T-cell (primary cell): ENCODE data around the gene TMEM259. TPM values are rescaled to one million over a fixed set of nuclear protein-coding genes. Genes with fewer than 3 reads are reported as not detected.

Source experiments
- ATAC-seq, 4 experiments: fragments of 200-7000 bp in 3 of 4; fragments of 150-1000 bp in 1 of 4; cut with Tn5 transposase; replicated peaks in 1 of 4; 1 replicate in 3 of 4; 2 replicates in 1 of 4; pipeline ENCODE4 v1.10.0; 2021; ENCODE audit warnings: moderate library complexity in 3 of 4, mild to moderate bottlenecking in 2 of 4, moderate number of reproducible peaks in 1 of 4
- CTCF ChIA-PET, 2 donors: fragments of 300-600 bp; sonication (Branson Sonifier 250); formaldehyde crosslinking; loops; one replicate each; lab custom pipeline; 2022; ENCODE audit warnings: antibody characterized with exemption in 2 of 2; lab: Charles Lee
- POLR2A ChIA-PET, 2 donors: fragments of 300-600 bp; sonication (Branson Sonifier 250); formaldehyde crosslinking; loops; one replicate each; lab custom pipeline; 2022; ENCODE audit warnings: antibody characterized with exemption in 2 of 2; lab: Charles Lee
- DNase-seq, 35 experiments: peaks; one replicate each; pipeline versions ENCODE4 v3.0.0 to v3.0.0-alpha.2; 2013 to 2023
- H3K27ac ChIP-seq: one replicate; pipeline ENCODE4 v1.5.1; 2013; ENCODE audit warnings: low read length
- H3K27me3 ChIP-seq, 2 experiments: replicated peaks in 1 of 2; 1 replicate in 1 of 2; 2 replicates in 1 of 2; pipeline versions ENCODE4 v1.6.1 to v1.7.0; 2013; ENCODE audit warnings: low read length in 1 of 2, mixed read lengths in 1 of 2; ENCODE audit not compliant: control insufficient read depth in 2 of 2, insufficient read depth in 2 of 2; ENCODE audit errors: extremely low read depth in 1 of 2
- H3K36me3 ChIP-seq, 2 donors: 1 replicate in 1 of 2; 2 replicates in 1 of 2; pipeline versions ENCODE4 v1.6.1 to v1.7.0; 2013; ENCODE audit warnings: low read length in 1 of 2; ENCODE audit not compliant: control insufficient read depth in 2 of 2, insufficient read depth in 1 of 2; ENCODE audit errors: extremely low read depth in 1 of 2
- H3K4me1 ChIP-seq, 2 experiments: 1 replicate in 1 of 2; 2 replicates in 1 of 2; pipeline versions ENCODE4 v1.6.1 to v1.7.0; 2013; ENCODE audit warnings: low read length in 2 of 2, mixed read lengths in 1 of 2; ENCODE audit not compliant: insufficient read depth in 2 of 2, control insufficient read depth in 1 of 2; ENCODE audit errors: extremely low read depth in 1 of 2
- H3K4me3 ChIP-seq, 2 donors: 1 replicate in 1 of 2; 2 replicates in 1 of 2; pipeline versions ENCODE4 v1.5.1 to v1.7.0; 2013; ENCODE audit warnings: mild to moderate bottlenecking in 2 of 2, low read length in 1 of 2, moderate library complexity in 1 of 2; ENCODE audit not compliant: control insufficient read depth in 1 of 2; ENCODE audit errors: extremely low read depth in 1 of 2
- H3K9me3 ChIP-seq: 2 replicates; pipeline ENCODE4 v1.7.0; 2013
- H3K27ac Mint-ChIP-seq, 2 donors: one replicate each; pipeline ENCODE4 v1.8.0; 2020 to 2021; ENCODE audit warnings: mild to moderate bottlenecking in 2 of 2, mixed read lengths in 2 of 2
- H3K27me3 Mint-ChIP-seq, 2 donors: one replicate each; pipeline ENCODE4 v1.8.0; 2021 to 2022; ENCODE audit warnings: mixed read lengths in 2 of 2
- H3K36me3 Mint-ChIP-seq: one replicate; pipeline ENCODE4 v1.8.0; 2021; ENCODE audit warnings: mixed read lengths
- H3K4me1 Mint-ChIP-seq, 3 donors: one replicate each; pipeline ENCODE4 v1.8.0; 2020 to 2022; ENCODE audit warnings: mixed read lengths in 3 of 3, mild to moderate bottlenecking in 1 of 3
- H3K4me3 Mint-ChIP-seq, 3 donors: one replicate each; pipeline ENCODE4 v1.8.0; 2020 to 2022; ENCODE audit warnings: mild to moderate bottlenecking in 3 of 3, mixed read lengths in 3 of 3, moderate library complexity in 3 of 3
- H3K9me3 Mint-ChIP-seq, 3 donors: one replicate each; pipeline ENCODE4 v1.8.0; 2020 to 2022; ENCODE audit warnings: mixed read lengths in 3 of 3
- WGBS: methylation state at CpG from one replicate; pipeline ENCODE4 v1.1.5; 2013; ENCODE audit warnings: missing lambda C conversion rate; ENCODE audit not compliant: insufficient coverage; 5-methylcytosine and 5-hydroxymethylcytosine counted together
- total RNA-seq, 35 experiments: library from RNA in 6 of 35; stranded (reverse) in 6 of 35; fragments of 120-200 nt in 1 of 35; gene quantifications; one replicate each; pipeline versions ENCODE4 v1.2.1 to v1.2.4 and lab custom pipeline; 2013 to 2026

TMEM259 gene
- total RNA-seq, 5 donors from 2014 or later (not counting 1 experiment from before 2014, with no cell fraction given) = 319 to 423 (median 372) TPM

- Histone ChIP-seq H3K27ac (no peak overlapping the region), H3K9me3 (no peaks in the 10 kb centered on the region), H3K4me1 (peaks cover 27 to 82% of the 10 kb centered on the region in 2 experiments), H3K27me3 (no peaks in the 10 kb centered on the region), H3K36me3 (peaks cover 11 to 50% of the 10 kb centered on the region in 2 donors), H3K4me3 (no peak overlapping the region)
- DNase-seq = peak in 4 of 35 experiments; percentile 21 to 48 (median 35)
- peaks cover 56 to 75% (median 59%) of the 10 kb centered on the region in 3 donors for H3K4me1 Mint-ChIP-seq
- POLR2A ChIA-PET = interaction anchor here in 1 of 2 donors (0.6 kb wide), 1 partner anchor 25 kb away, joined by 4 read pairs; no protein-coding TSS in a partner anchor
- H3K9me3 Mint-ChIP-seq = no peaks in the 10 kb centered on the region
- peak overlapping the region in 1 of 3 donors; percentile 56 for H3K4me3 Mint-ChIP-seq
- peak overlapping the region; percentile 28 to 45 for H3K27ac Mint-ChIP-seq
- no peaks in the 10 kb centered on the region for H3K27me3 Mint-ChIP-seq
- CTCF ChIA-PET = no interaction called here
- ATAC-seq = no peak
- H3K36me3 Mint-ChIP-seq = peaks cover 19% of the 10 kb centered on the region
- WGBS = 92% methylated on average over 25 of the region's 29 CpGs
Measured at GRCh38 chr19:1035998-1036621, 15.2 kb upstream of the TMEM259 start.

GRCh38 chr19:1032264-1032867 is 11.4 kb upstream of the TMEM259 start:
- Mint-ChIP-seq H3K4me1 (peaks cover 46 to 57% (median 49%) of the 10 kb centered on the region in 3 donors), H3K27me3 (no peaks in the 10 kb centered on the region), H3K4me3 (peak overlapping the region in 1 of 3 donors; percentile 67), H3K27ac (peak overlapping the region; percentile 36 to 89), H3K9me3 (no peaks in the 10 kb centered on the region), H3K36me3 (peaks cover 16% of the 10 kb centered on the region)
- Histone ChIP-seq H3K27ac (peak overlapping the region; percentile 34), H3K9me3 (no peaks in the 10 kb centered on the region), H3K4me3 (no peak overlapping the region), H3K36me3 (peaks cover 11 to 53% of the 10 kb centered on the region in 2 donors), H3K27me3 (no peaks in the 10 kb centered on the region), H3K4me1 (peaks cover 23 to 75% of the 10 kb centered on the region in 2 experiments)
- DNase-seq (no peak), ATAC-seq (no peak)
- POLR2A ChIA-PET = interaction anchor here (0.5 to 0.6 kb wide), 2 partner anchors 29 to 55 kb away, joined by 3 to 9 read pairs; no protein-coding TSS in a partner anchor
- CTCF ChIA-PET = no interaction called here
- 85% methylated on average over 14 of the region's 20 CpGs for WGBS

- peaks cover 6 to 32% of the 10 kb centered on the region in 2 donors for H3K36me3 ChIP-seq
- H3K27me3 Mint-ChIP-seq = no peaks in the 10 kb centered on the region
- H3K9me3 Mint-ChIP-seq = no peaks in the 10 kb centered on the region
- ATAC-seq (peak; percentile 25 to 63 (median 56)), DNase-seq (peak in 34 of 35 experiments; percentile 41 to 78 (median 62))
- H3K9me3 ChIP-seq = no peaks in the 10 kb centered on the region
- peaks cover 31 to 42% (median 31%) of the 10 kb centered on the region in 3 donors for H3K4me1 Mint-ChIP-seq
- H3K4me1 ChIP-seq = peaks cover 20 to 63% of the 10 kb centered on the region in 2 experiments
- POLR2A ChIA-PET = interaction anchor here (0.6 to 1.2 kb wide), 6 partner anchors 8 to 85 kb away, joined by 3 to 10 read pairs (median 3); partner anchors contain the start of gene ABCA7 (in 1 of the 2)
- H3K4me3 Mint-ChIP-seq = peak overlapping the region; percentile 95 to 97 (median 96)
- CTCF ChIA-PET = interaction anchor here in 1 of 2 donors (0.6 kb wide), 1 partner anchor 213 kb away, joined by 4 read pairs; the partner anchor contains the start of gene ATP5F1D
- H3K36me3 Mint-ChIP-seq = peaks cover 13% of the 10 kb centered on the region
- H3K4me3 ChIP-seq = peak overlapping the region; percentile 98 to 100
- under 1% methylated on average over 25 of the region's 58 CpGs for WGBS
- H3K27ac ChIP-seq = peak overlapping the region; percentile 72
- no peaks in the 10 kb centered on the region for H3K27me3 ChIP-seq
- H3K27ac Mint-ChIP-seq = peak overlapping the region; percentile 89 to 93
Measured at GRCh38 chr19:1028062-1028926, 7.4 kb upstream of the TMEM259 start.

- H3K36me3 Mint-ChIP-seq = peaks cover 13% of the 10 kb centered on the region
- CTCF ChIA-PET = interaction anchor here (0.6 kb wide), 2 partner anchors 214 to 1572 kb away, joined by 3 to 4 read pairs; partner anchors contain the start of gene ATP5F1D (in 1 of the 2)
- DNase-seq = peak in 4 of 35 experiments; percentile 24 to 48 (median 30)
- H3K27ac ChIP-seq = peak overlapping the region; percentile 67
- 0% methylated on average over 7 of the region's 16 CpGs for WGBS
- peaks cover 25 to 38% (median 25%) of the 10 kb centered on the region in 3 donors for H3K4me1 Mint-ChIP-seq
- peak overlapping the region; percentile 89 to 96 for H3K27ac Mint-ChIP-seq
- no peaks in the 10 kb centered on the region for H3K27me3 Mint-ChIP-seq
- H3K9me3 Mint-ChIP-seq = no peaks in the 10 kb centered on the region
- H3K36me3 ChIP-seq = peaks cover 6 to 26% of the 10 kb centered on the region in 2 donors
- no peaks in the 10 kb centered on the region for H3K27me3 ChIP-seq
- POLR2A ChIA-PET = interaction anchor here (0.6 to 0.8 kb wide), 3 partner anchors 12 to 86 kb away, joined by 3 to 10 read pairs (median 3); partner anchors contain the start of gene ABCA7 (in 1 of the 2)
- H3K9me3 ChIP-seq = no peaks in the 10 kb centered on the region
- peak overlapping the region; percentile 95 to 97 (median 96) for H3K4me3 Mint-ChIP-seq
- peak in 3 of 4 experiments; percentile 21 to 22 (median 22) for ATAC-seq
- H3K4me1 ChIP-seq = peaks cover 20 to 57% of the 10 kb centered on the region in 2 experiments
- peak overlapping the region; percentile 98 to 100 for H3K4me3 ChIP-seq
Measured at GRCh38 chr19:1027650-1028061, 6.7 kb upstream of the TMEM259 start.

GRCh38 chr19:1026783-1027649 is 6.1 kb upstream of the TMEM259 start:
- H3K4me3 Mint-ChIP-seq = peak overlapping the region; percentile 95 to 97 (median 96)
- ChIA-PET CTCF (interaction anchor here (0.6 kb wide), 2 partner anchors 13 to 1573 kb away, joined by 3 to 4 read pairs; partner anchors contain the start of gene ABCA7 (in 1 of the 2)), POLR2A (interaction anchor here (0.6 to 0.8 kb wide), 3 partner anchors 13 to 87 kb away, joined by 3 to 10 read pairs (median 3); partner anchors contain the start of gene ABCA7 (in 1 of the 2))
- H3K27ac ChIP-seq = peak overlapping the region; percentile 67
- H3K27me3 Mint-ChIP-seq = no peaks in the 10 kb centered on the region
- no peaks in the 10 kb centered on the region for H3K9me3 Mint-ChIP-seq
- H3K4me1 ChIP-seq = peaks cover 16 to 57% of the 10 kb centered on the region in 2 experiments
- H3K4me1 Mint-ChIP-seq = peaks cover 18 to 33% (median 19%) of the 10 kb centered on the region in 3 donors
- WGBS = 0% methylated on average over 5 of the region's 36 CpGs
- peaks cover 7% of the 10 kb centered on the region for H3K36me3 Mint-ChIP-seq
- no peaks in the 10 kb centered on the region for H3K27me3 ChIP-seq
- peak overlapping the region; percentile 92 to 96 for H3K27ac Mint-ChIP-seq
- peak in 9 of 35 experiments; percentile 28 to 59 (median 37) for DNase-seq
- no peaks in the 10 kb centered on the region for H3K9me3 ChIP-seq
- peaks cover 0 to 20% of the 10 kb centered on the region in 2 donors for H3K36me3 ChIP-seq
- H3K4me3 ChIP-seq = peak overlapping the region; percentile 98 to 100
- peak in 1 of 4 experiments; percentile 8 for ATAC-seq
